MM.1S (cell line): Measurements from ENCODE around the gene ZFPM1.

Experiments used
- EZH2 ChIP-seq: fragments of 300-600 bp; sonication (generic); optimal IDR thresholded peaks from 2 replicates; pipeline ENCODE3; 2017; ENCODE audit warnings: low read depth, mild to moderate bottlenecking, antibody characterized with exemption, low read length, mixed read lengths
- TF ChIP-seq, protein P1 (sequence below): fragments of 300-600 bp; sonication (generic); IDR thresholded peaks from 2 replicates; pipeline ENCODE4 v1.5.1; 2016; ENCODE audit warnings: antibody characterized with exemption, low read length, mixed read lengths

DNA sequence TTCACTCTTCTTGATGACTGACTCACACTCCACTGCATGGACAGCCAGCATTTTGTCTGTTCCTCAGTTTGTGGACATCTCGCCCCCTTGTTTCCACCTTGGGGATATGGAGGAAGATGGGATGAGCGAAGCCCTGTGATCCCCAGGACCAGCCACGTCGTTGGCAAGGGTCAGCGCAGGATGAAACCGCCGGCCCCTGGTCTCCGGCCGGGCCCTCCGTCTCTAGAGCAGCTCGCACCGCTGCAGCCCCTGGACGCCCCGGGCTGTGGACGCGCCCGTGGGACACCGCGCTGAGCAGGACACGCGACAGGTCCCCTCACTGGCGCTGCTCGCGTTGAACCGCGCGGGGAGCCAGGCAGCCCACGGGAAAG is 116.5 kb downstream of the ZFPM1 start:
- TF ChIP-seq, protein P1, sequence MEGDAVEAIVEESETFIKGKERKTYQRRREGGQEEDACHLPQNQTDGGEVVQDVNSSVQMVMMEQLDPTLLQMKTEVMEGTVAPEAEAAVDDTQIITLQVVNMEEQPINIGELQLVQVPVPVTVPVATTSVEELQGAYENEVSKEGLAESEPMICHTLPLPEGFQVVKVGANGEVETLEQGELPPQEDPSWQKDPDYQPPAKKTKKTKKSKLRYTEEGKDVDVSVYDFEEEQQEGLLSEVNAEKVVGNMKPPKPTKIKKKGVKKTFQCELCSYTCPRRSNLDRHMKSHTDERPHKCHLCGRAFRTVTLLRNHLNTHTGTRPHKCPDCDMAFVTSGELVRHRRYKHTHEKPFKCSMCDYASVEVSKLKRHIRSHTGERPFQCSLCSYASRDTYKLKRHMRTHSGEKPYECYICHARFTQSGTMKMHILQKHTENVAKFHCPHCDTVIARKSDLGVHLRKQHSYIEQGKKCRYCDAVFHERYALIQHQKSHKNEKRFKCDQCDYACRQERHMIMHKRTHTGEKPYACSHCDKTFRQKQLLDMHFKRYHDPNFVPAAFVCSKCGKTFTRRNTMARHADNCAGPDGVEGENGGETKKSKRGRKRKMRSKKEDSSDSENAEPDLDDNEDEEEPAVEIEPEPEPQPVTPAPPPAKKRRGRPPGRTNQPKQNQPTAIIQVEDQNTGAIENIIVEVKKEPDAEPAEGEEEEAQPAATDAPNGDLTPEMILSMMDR = no peak
- TF ChIP-seq EZH2 = no peak
